Pancreas (tissue), 10 donors: ENCODE data around the gene ZNHIT6. TPM values are rescaled to one million over a fixed set of nuclear protein-coding genes. Genes with fewer than 3 reads are reported as not detected.

Experiments
- ATAC-seq, 4 donors: fragments of 200-7000 bp; cut with Tn5 transposase; one replicate each; pipeline versions ENCODE4 v1.8.0 to v1.9.1; 2020; ENCODE audit warnings: mild to moderate bottlenecking in 4 of 4, moderate library complexity in 4 of 4
- DNase-seq, 6 donors: peaks; one replicate each; pipeline ENCODE4 v3.0.0-alpha.2; 2020
- FAIRE-seq: peaks from 2 replicates; lab custom pipeline; 2012; peaks lifted over from hg19 to GRCh38; lab: Jason Lieb, UNC
- H3K27ac ChIP-seq, 4 donors: fragments of 200-600 bp; sonication (generic); 1 replicate in 3 of 4; 2 replicates in 1 of 4; pipeline versions ENCODE4 v1.5.0 to v1.8.0; 2020
- H3K27me3 ChIP-seq, 4 donors: fragments of 200-600 bp; one replicate each; pipeline ENCODE4 v1.8.0; 2021
- H3K36me3 ChIP-seq, 3 donors: fragments of 200-600 bp; sonication (generic) in 1 of 3; one replicate each; pipeline versions ENCODE4 v1.5.0 to v1.8.0; 2020 to 2021
- H3K4me1 ChIP-seq, 3 donors: fragments of 200-600 bp; one replicate each; pipeline ENCODE4 v1.8.0; 2021
- H3K4me3 ChIP-seq, 4 donors: fragments of 200-600 bp; sonication (generic) in 2 of 4; one replicate each; pipeline versions ENCODE4 v1.5.0 to v1.8.0; 2020 to 2021
- H3K9me3 ChIP-seq, 4 donors: fragments of 200-600 bp; one replicate each; pipeline ENCODE4 v1.8.0; 2021
- CTCF ChIP-seq, 4 donors: fragments of 200-600 bp; sonication (generic) in 3 of 4; IDR thresholded peaks; one replicate each; pipeline versions ENCODE4 v1.5.0 to v1.8.0; 2021; ENCODE audit warnings: antibody characterized with exemption in 4 of 4
- WGBS, 2 donors: extraction: QIAGEN DNeasy Blood & Tissue Kit; methylation state at CpG; one replicate each; pipeline ENCODE4 v1.1.7; 2013; 5-methylcytosine and 5-hydroxymethylcytosine counted together
- intact Hi-C, 3 donors: fragments of 100-400 bp; cut with DNase I; formaldehyde crosslinking; loops; one replicate each; pipeline versions ENCODE4 v1.11.1 to v1.14.2; 2022
- polyA plus RNA-seq, 2 donors: library from polyadenylated mRNA; stranded (reverse); fragments of 200-250 nt; gene quantifications; one replicate each; pipeline ENCODE4 v1.2.3, GENCODE V29; 2013
- total RNA-seq, 6 donors: library from RNA; stranded (reverse); fragmentation: NEBNext Ultra II Directional in 4 of 6; extraction: Animal tissue kit (Norgen Biotek cat#: 25700) in 4 of 6; gene quantifications; one replicate each; pipeline versions ENCODE4 v1.2.1 to v1.2.4, GENCODE V29; 2021 to 2023
- donor health status: healthy with polysubstance abuse.
- donor health status: DM: no; HTN: no; CAD: no; lungs with moderate emphysema.
- donor health status: DM: no; HTN: no; CAD: no.
- donor health status: control.
- donor health status: control.
- donor health status: Bipolar disorder and iron deficiency.
- donor health status: DM: yes; HTN: yes; CAD: no.
- donor health status: DM: no; HTN: no; CAD: no.
- donor health status: DM: no; HTN: no; CAD: no.
- donor health status: DM: yes; HTN: yes; CAD: no.

The ZNHIT6 gene
- total and polyA plus RNA-seq, 8 donors = 3.0 to 7.5 (median 5.3) TPM

- intact Hi-C loops = no loop called here
- no peak for FAIRE-seq
- H3K27ac ChIP-seq = peak overlapping the region in 2 of 4 donors; percentile 51 to 77
Measured at GRCh38 chr1:85629532-85629920, 78.7 kb downstream of the ZNHIT6 start.

GRCh38 chr1:85628791-85629531 lies 79.3 kb downstream of the ZNHIT6 start:
- no peak for FAIRE-seq
- H3K4me1 ChIP-seq = peaks cover 0 to 7% (median 0%) of the 10 kb centered on the region in 3 donors
- peak overlapping the region in 3 of 4 donors; percentile 8 to 77 (median 51) for H3K27ac ChIP-seq
- intact Hi-C loops = no loop called here
- 43 to 63% methylated on average over 9 of the region's 9 CpGs for WGBS, 2 donors
- H3K9me3 ChIP-seq = no peaks in the 10 kb centered on the region
- peak; percentile 70 to 91 (median 86) for ATAC-seq
- H3K36me3 ChIP-seq = no peaks in the 10 kb centered on the region
- H3K27me3 ChIP-seq = no peaks in the 10 kb centered on the region
- DNase-seq = peak in 5 of 6 donors; percentile 44 to 64 (median 59)
- no peak for TF ChIP-seq CTCF (IDR thresholded peaks at IDR 0.05)
- H3K4me3 ChIP-seq = no peak overlapping the region

More at GRCh38 chr1:85629532-85629920, 78.7 kb downstream of the ZNHIT6 start:
- WGBS, 2 donors = 12 to 28% methylated on average over 2 of the region's 2 CpGs
- no peak for DNase-seq
- Histone ChIP-seq H3K9me3 (no peaks in the 10 kb centered on the region), H3K36me3 (no peaks in the 10 kb centered on the region), H3K4me3 (no peak overlapping the region), H3K27me3 (no peaks in the 10 kb centered on the region), H3K4me1 (peaks cover 0 to 7% (median 0%) of the 10 kb centered on the region in 3 donors)
- TF ChIP-seq CTCF (IDR thresholded peaks at IDR 0.05) = no peak
- ATAC-seq = peak; percentile 32 to 69 (median 50)

GRCh38 chr1:85626818-85627217 lies 81.4 kb downstream of the ZNHIT6 start:
- Histone ChIP-seq H3K27me3 (no peaks in the 10 kb centered on the region), H3K36me3 (no peaks in the 10 kb centered on the region), H3K4me1 (peaks cover 0 to 7% (median 0%) of the 10 kb centered on the region in 3 donors), H3K27ac (no peak overlapping the region), H3K9me3 (no peaks in the 10 kb centered on the region), H3K4me3 (no peak overlapping the region)
- DNase-seq (no peak), FAIRE-seq (no peak), ATAC-seq (no peak)
- no peak for TF ChIP-seq CTCF (IDR thresholded peaks at IDR 0.05)
- intact Hi-C loops = no loop called here

GRCh38 chr1:85624361-85624760 lies 83.9 kb downstream of the ZNHIT6 start:
- intact Hi-C loops = no loop called here
- no peak for TF ChIP-seq CTCF (IDR thresholded peaks at IDR 0.05)
- no peak overlapping the region for H3K4me3 ChIP-seq
- no peaks in the 10 kb centered on the region for H3K9me3 ChIP-seq
- ATAC-seq (no peak), FAIRE-seq (no peak), DNase-seq (no peak)
- no peaks in the 10 kb centered on the region for H3K27me3 ChIP-seq
- peaks cover 0 to 1% (median 0%) of the 10 kb centered on the region in 3 donors for H3K4me1 ChIP-seq
- H3K27ac ChIP-seq = no peak overlapping the region
- H3K36me3 ChIP-seq = no peaks in the 10 kb centered on the region
- WGBS, 2 donors = 85 to 86% methylated on average over 4 of the region's 4 CpGs

GRCh38 chr1:85623061-85623471 lies 85.2 kb downstream of the ZNHIT6 start:
- Histone ChIP-seq H3K4me3 (no peak overlapping the region), H3K27me3 (no peaks in the 10 kb centered on the region), H3K27ac (no peak overlapping the region), H3K4me1 (no peaks in the 10 kb centered on the region), H3K36me3 (no peaks in the 10 kb centered on the region), H3K9me3 (no peaks in the 10 kb centered on the region)
- ATAC-seq (peak in 1 of 4 donors; percentile 25), FAIRE-seq (no peak), DNase-seq (no peak)
- no peak for TF ChIP-seq CTCF (IDR thresholded peaks at IDR 0.05)
- 91 to 100% methylated on average over 1 of the region's 1 CpG for whole genome bisulfite sequencing, 2 donors
- intact Hi-C loops = no loop called here
